Measurements from ENCODE around the gene SFRP2.

GRCh38 chr4:153782581-153782980 is 6.3 kb downstream of the SFRP2 start:
- TF ChIP-seq SPI1 (IDR thresholded peaks at IDR 0.05; ENCODE audit: borderline replicate concordance, low read depth): no peak
- TF ChIP-seq CTCF (IDR thresholded peaks at IDR 0.05; ENCODE audit: insufficient read depth, low read length): no peak
